GM19023 (cell line): ENCODE data around the gene SASH1.

Experiments
- ATAC-seq: cut with Tn5 transposase; IDR thresholded peaks from one replicate; pipeline ENCODE4 v1.9.1; 2021; ENCODE audit warnings: mild to moderate bottlenecking, moderate library complexity; ENCODE audit not compliant: unreplicated experiment

SASH1 gene

DNA sequence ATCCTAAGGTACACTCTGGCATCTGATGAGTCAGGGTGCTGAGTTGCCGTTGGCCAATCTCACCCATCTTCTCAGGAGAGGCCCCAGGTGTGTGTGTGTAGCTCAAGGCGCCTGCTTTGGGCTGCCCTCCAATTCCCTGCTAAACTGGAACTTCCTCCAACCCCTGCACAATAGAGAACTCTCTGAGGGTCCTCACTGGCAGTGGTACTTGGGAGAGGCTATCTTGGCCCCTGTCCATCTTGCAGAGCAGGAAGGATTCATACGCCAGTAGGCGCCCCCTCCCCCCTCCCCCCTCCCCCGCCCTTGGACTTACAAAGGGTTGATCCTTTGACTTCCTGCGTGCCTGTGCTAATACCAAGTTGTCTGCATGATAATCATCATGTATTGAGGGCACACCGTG lies 173.6 kb downstream of the SASH1 start:
- ATAC-seq = no peak

DNA sequence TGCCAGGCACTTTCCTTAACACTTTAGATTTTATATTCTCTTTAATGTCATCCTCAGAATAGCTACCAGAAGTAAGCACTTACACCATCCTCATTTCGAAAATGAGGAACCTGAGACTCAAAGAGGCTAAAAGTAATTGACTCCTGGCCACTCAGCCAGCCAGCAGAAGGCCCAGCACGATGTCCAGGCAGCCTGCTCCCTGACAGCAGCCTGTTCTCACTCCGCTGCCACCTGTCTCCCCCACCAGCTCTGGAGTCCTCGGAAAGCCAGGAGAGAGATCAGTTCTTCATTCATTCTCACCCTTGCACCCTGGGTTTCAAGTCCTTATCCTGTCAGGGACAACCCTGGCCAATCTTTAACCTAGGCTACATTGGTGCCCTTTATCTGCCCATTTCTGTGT lies 174.0 kb downstream of the SASH1 start:
- ATAC-seq = no peak

DNA sequence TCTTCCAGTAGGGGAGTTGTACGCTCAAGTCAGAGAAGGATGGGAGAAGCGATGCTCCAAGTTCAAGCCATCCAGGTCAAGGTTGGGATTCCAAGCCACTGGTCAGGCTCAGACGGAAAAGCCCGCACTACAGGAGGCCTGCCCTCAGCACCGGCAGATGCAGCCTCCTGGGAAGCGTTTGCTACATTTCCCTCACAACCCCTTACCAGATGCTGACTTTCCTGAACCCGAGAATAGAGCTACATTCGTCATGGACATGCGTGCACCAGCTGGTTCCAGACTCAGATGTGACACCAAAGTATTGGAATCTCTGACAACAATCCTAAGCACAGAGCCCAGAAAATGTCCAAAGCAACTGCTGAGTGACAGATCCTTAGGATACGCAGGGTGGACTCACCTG lies 174.8 kb downstream of the SASH1 start:
- no peak for ATAC-seq

DNA sequence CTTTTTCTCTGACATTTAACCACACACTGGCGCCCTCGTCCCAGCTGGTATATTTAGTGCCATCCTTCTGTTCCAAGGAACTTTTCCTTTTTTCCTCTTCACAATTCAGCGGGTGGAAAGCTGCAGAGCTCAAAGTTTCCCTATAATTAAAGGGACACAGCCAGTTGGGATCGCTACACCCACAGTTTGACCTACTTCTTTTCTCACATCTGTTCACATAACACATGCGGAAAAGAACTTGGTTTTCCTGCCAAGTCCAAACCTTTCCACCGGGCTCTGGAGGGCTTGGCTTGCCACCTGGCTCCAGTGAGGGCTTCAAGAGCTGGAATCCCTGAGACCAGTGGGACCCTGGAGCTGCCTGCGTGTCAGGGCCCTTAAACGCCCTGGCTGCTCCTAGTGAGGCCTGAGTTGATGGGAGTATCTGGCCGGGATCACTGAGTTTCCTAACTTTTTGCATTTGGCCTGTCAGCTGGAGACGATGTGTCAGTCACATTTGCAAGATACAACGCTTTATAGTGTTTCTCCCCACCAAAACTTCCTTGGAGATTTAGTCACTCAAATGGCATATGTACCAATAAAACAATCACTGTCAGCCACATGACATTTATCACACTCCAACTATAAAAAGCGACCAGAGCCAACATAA lies 176.0 kb downstream of the SASH1 start:
- no peak for ATAC-seq

DNA sequence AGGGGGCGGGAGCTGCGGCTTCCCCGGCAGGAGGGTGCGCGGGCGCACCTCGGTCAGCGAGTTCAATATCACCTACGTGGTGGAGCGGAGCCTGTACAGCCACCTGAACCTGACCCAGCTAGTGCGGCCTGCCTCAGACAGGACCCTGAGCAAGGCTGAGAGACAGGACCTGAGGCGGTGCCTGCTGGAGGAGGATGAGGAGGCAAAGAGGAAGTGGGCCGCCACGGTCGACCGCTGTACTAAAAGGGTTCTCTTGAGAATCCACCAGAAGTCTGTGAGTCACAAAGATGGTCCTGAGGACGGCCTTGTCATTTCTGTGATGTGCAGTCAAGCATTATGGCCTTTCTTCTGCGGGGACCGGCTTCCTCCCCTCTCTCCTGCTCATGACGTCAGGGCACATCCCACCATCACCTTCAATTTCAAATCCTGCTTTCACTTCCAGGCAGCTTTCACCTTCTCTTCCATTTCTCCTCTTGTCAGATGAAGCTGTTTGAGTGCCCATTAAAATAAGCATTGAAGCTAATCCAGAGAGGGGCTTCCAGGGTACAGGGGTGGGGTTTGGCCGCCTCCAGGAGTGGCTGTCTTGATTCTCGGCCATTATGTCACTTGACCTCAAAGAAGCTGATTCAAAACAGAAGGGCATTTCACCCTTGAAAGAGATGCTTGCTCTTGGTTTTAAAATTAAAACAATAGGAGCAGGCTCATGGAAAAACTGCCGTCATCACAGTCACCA lies 177.6 kb downstream of the SASH1 start:
- peak; percentile 86 for ATAC-seq

DNA sequence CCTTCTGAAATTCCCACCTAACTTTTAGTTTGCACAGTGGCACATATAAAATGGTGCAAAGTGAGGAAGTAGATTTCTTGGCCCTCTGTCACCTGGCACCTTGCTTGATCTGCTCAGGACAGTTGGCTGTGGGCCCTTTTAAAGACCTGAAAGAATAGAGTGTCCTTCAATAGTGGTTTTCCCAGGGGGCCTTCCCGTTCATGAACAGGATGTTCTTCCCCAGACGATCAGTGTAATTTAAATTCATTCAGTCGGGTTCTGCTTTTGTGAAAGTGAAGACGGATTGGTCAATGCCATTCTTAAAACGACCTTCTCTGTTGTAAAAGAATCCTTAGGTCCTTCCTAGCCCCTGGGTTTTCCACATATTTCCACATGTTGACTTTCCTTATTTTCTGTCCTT lies 178.5 kb downstream of the SASH1 start:
- no peak for ATAC-seq

DNA sequence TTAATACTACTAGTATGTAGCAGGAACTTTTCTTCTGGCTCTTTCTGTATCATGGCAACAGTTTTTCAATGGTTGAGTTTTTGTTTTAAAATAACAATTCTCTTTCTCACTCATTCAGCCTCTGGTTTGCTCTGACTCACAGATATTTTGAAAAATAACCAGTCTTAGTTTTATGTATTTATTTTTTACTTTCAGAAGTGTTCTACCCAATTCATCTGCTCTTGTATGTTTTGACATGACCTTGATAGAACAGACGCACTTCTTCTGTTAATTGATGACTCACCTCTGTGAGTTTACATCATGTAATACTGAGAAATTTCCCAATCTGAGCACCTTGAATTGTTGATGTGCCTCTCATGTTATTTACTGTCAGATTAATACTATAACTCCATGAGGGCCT lies 178.9 kb downstream of the SASH1 start:
- no peak for ATAC-seq

DNA sequence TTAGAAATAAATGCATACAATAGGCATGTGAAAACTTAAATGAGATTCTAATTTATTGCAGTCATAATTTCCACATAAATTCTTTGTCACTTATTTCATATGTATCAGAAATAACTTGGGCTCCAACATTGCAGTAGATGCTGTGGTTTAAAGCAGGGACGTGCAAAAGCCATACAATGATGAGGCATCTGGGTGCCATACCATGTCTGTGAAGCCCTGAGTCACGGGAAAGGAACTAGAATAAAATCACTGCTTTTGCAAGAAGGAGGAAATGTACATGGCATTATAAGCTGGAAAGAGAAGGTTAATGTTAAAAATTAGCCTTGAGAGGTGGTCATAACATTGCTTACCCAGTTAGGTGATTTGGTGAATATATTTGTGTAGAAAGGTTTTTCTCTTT lies 180.4 kb downstream of the SASH1 start:
- ATAC-seq = no peak

DNA sequence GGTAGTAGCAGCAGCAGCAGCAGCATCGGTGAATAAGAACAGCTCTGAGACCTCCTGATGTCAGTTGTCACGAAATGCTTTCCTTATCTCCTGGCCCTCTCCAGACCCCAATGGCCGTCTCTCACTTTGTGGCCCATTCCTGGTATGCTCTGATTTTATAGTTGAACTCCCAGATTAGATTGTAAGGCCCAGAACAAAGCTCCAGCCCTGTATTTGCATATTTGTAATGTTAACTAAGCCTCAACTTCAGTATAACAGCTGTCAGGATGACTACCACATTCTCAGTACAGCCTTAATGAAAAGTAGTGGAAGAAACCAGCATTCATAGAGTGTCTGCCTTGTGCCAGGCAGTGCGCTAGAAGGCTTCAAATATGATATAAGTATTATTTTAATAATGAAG lies 180.9 kb downstream of the SASH1 start:
- ATAC-seq = no peak

DNA sequence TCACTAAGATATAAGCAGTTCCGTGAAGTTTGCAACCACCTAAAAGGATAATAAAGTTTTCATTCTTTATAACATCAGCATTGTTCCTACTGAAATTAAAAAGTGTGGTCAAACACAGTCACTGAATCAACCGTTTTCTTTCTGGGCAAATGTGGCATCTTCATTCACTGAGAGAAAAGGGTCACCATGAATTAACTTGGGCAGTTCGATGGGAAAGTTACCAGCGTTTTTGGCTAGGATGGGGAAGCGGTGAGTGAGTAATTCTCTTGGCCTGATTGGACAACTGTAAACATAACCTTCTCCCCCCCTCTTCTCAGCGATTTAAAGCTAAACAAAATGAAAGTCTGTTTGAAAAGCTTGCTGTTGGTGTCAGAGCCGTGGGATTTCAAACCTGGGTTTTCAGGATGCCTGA lies 181.8 kb downstream of the SASH1 start:
- no peak for ATAC-seq

DNA sequence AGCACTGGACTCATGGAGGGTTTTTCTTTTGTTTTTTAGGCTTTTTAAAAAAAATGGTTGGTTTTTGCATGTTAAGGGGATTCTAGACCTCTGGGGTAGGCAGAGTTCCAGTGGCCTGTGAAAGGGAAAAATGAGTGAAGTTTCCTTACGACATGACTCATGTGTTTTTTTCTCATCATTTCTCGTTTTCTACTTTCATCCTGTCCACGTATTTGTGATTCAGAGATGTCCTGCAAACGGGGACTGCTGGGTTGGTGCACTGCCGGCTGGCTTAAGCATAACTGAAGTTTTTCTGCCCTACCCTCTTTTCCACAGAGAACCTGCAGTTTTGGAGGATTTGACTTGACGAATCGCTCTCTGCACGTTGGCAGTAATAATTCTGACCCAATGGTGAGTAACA lies 182.3 kb downstream of the SASH1 start:
- no peak for ATAC-seq

DNA sequence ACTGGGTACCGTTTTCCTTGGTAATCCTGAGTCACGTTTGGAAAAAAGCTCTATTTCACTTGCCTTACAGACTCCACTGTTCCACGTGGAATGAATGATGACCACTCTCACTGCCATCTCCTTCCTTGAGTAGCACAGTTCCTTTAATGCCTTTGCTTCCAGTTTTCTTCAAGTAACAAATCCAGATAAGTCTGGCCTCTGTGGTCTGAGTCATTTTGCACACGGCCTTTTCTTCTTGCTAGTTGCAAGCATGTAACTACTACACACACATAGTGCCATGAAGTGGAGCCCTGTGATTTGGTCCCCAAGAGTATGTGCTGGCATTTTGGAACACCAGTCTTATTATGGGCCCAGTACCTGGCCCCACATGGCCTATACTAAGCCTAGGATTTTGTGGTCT lies 182.8 kb downstream of the SASH1 start:
- ATAC-seq = no peak

DNA sequence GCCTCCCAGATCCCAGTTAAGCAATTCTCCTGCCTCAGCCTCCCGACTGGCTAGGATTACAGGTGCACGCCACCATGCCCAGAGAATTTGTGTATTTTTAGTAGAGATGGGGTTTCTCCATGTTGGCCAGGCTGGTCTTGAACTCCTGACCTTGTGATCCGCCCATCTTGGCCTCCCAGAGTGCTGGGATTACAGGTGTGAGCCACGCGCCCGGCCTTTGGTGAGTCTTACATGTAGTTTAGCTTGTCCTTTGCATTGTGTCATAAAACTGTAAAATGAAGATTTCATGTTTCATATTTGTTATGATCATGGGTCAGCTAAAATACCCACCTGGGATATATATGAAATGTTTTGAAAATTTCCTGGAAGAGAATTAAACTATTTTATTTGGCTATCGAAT lies 183.5 kb downstream of the SASH1 start:
- no peak for ATAC-seq

DNA sequence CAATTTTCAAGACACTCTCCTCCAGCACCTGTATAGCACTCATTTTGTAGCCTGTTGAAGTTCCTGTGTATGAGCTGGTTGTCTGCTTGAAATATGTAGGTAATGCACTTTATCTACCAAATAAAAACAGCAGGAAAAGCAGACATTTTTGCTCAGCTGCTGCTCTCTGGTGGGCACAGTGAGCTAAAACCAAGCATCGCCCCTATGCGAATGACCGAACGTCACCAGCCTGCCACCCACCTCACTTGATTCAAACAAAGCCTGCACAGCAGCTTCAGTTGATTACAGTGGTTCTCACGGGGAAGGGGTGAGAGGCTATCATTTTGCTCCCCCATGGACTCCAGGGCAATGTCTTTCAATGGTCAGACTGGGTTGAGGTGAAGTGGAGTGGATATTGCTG lies 185.7 kb downstream of the SASH1 start:
- no peak for ATAC-seq

DNA sequence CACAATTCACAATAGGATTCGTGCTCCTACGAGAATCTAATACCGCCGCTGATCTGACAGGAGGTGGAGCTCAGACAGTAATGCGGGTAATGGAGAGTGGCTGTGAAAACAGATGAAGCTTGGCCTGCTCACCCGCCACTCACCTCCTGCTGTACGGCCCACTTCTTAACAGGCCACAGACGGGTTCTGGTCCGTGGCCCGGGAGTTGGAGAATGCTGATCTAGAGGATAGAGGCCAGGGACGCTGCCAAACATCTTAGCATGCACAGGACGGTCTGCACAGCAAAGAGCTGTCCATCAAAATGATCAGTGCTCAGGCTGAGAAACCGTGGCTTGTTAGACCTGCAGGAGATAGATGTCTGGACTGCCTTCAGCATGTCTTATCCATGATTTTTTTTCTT lies 186.4 kb downstream of the SASH1 start:
- no peak for ATAC-seq

DNA sequence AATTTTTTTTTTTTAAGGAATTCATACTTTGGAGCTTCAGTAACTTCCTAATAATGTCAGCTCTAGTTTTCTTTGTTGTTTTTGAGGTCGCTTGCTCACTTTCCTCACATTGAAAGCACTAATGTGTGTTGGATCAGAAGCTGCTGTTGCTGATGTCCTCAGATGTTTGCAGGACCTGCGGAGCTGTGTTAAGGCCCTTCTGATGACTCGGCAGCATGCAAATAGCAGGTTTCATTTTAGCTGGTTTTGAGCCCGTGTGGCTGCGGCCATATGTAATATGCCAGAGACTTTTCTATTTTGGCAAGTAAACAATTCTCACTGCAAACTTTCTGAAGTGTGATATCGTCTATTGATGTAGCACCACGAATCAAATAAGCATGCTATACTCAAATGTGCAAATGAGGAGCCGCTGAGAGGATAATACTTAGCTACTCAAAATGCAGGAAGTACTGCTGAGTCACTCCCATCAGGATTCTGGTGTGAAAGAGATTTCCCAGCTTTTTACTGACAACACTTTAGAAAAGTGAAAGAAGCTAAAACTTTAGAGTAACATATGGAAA lies 187.8 kb downstream of the SASH1 start:
- ATAC-seq = peak; percentile 93

DNA sequence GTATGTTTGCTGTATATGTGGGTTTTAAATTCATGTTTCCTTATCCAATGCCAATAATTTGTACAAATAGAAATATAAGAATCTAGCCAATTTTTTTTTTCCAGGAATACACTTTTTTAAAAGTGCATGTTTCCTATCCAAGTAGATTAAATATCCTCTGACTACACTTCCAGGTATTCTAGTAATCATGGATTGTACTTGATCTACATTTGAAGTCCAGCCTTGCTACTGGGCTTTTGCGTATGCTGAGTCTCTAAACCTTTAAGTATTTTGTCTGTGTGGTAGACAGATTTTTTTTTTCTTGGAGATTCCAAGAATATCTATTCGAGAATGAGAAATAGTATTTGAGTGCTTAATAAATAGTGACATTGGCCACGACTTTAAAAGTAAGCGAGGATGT lies 188.3 kb downstream of the SASH1 start:
- ATAC-seq = no peak

DNA sequence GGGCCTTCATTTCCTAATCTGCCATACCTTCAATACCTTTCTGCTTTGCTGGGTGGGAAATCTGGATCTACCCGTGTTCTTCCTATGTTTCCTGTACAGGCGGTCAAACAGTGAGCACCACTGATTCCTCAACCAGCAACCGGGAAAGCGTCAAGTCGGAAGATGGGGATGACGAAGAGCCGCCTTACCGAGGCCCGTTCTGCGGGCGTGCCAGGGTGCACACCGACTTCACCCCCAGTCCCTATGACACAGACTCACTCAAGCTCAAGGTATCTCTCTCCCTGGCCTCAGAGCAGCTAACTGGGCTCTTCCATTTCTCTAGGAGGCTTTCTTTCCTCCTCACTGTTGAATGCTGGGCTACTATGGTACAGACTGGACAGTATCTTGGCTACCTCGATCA lies 190.1 kb downstream of the SASH1 start:
- no peak for ATAC-seq

DNA sequence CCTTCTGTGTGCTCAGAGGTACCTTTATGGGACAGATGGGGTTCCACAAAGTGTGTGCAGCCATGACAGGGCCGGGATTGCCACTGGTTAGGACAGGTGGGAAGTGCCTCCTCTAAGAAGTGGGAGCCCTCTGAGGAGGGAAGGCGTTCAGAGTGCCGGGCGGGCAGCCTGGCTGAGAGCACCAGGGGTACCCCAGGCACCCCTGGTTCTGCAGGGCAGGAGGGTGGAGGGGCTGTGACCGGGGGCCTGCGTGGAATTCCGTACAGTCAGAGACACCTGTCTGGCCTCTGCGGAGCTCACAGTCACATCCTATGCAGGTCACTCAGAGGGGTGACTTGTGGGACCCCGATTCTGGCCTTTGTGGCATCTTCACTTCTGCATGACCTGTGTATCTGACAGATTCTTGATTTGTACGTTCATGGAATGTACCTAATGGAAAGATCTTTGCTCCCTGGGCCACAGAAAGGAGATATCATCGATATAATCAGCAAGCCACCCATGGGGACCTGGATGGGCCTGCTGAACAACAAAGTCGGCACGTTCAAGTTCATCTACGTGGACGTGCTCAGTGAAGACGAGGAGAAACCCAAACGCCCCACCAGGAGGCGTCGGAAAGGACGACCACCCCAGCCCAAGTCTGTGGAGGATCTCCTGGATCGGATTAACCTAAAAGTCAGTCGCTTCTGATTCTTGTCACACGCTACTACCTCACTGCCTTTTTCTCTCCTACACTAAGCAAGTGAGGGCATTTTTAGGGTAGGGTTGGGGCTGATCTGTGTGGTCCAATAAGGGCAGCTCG lies 190.9 kb downstream of the SASH1 start:
- no peak for ATAC-seq

DNA sequence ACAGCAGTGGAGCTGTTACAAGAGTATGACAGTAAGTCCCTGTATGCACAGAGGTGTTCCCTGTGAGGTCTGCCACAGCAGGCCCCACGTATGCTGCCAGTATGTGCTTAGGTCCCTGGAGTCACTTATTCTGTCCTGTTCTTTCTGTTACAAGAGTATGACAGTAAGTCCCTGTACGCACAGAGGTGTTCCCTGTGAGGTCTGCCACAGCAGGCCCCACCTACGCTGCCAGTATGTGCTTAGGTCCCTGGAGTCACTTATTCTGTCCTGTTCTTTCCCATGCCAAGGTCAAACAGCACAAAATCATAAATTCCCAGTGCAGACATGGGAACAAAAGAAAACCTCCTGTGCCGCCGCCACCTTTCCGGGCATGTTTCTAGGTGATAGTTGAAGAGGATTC lies 192.2 kb downstream of the SASH1 start:
- no peak for ATAC-seq

DNA sequence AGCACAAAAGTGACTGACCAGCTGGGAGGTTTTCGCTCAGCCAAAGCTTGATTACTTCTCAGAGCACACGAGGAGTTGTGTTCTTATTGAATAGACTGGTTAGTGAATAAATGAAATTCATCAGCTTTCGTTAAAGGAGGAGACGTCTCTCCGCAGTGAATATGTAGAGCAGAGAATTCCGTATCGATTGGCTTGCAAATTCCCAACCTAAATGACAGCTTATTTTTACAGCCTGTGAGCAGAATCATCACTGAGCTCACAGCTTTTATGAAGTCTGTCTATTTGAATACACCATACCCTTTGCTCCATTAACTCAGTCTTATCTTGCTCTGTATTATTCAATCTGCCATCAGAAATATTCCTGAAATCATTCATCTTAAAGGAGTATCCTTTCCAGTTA lies 192.7 kb downstream of the SASH1 start:
- ATAC-seq = no peak

DNA sequence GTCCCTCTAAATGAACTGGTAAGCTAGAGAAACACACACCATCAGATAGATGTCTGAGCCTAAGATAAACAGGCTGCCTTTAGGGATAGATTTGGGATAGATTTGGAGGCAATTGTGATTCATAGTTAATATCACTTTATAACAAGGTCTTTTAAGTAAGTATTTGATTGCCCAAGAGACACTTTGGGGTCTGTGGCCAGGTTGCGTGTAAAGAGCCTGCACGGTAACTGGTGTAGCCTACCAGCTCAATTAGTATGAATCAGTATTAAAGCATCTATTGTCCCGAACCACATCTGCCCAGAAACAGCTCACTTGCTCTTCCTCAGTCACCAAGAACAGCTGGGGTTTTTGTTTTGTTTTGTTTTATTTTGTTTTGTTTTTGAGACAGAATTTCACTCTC lies 193.3 kb downstream of the SASH1 start:
- ATAC-seq = no peak
